GM21390 (cell line): Measurements from ENCODE around the gene SNCG.
"Not testable (repeated sequence)": the region's sequence is repeated elsewhere in the genome, so short reads cannot be mapped to it uniquely, and the experiment has no call there.

Experiments
- ATAC-seq: cut with Tn5 transposase; IDR thresholded peaks from one replicate; pipeline ENCODE4 v1.9.1; 2021; ENCODE audit not compliant: unreplicated experiment

SNCG gene

DNA sequence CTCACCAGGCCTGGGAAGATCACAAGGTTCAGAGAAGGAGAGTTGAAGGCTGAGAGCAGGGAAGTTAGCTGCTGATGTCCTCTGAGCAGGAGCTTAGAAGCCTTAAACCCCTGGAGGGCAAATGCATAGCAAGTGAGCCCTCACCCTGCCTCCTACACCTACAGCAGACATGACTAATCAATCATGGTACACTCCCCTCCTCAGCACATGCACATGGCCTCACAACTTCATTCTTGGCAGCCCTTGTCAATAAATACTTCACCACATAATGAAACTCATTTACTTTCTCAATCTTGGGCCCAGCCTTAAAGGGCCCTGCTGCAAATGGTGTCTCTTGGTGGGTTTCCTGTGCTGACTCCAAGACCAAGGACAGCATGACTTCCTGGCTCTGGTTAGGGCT, 13.9 kb upstream of the SNCG start:
- ATAC-seq: no peak

DNA sequence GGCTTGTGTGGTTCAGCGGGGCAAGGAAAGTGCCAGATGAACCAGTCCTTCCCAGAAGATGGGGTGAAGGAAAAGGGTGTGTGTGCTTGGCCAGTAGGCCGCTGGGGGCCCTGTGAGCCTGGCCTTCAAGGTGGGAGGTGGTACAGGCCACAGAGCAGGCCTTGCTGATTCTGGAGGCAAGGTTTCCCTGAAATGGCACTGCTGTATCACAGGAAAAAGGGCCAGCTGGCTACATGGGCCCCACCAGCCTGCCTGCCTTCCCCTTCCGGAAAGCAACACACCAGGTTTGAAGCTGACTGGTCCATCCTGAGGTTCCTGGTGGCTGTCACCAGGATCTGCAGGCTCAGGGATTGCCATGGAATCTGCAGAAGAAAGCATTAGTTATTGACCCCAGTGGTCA, 13.5 kb upstream of the SNCG start:
- ATAC-seq: no peak

DNA sequence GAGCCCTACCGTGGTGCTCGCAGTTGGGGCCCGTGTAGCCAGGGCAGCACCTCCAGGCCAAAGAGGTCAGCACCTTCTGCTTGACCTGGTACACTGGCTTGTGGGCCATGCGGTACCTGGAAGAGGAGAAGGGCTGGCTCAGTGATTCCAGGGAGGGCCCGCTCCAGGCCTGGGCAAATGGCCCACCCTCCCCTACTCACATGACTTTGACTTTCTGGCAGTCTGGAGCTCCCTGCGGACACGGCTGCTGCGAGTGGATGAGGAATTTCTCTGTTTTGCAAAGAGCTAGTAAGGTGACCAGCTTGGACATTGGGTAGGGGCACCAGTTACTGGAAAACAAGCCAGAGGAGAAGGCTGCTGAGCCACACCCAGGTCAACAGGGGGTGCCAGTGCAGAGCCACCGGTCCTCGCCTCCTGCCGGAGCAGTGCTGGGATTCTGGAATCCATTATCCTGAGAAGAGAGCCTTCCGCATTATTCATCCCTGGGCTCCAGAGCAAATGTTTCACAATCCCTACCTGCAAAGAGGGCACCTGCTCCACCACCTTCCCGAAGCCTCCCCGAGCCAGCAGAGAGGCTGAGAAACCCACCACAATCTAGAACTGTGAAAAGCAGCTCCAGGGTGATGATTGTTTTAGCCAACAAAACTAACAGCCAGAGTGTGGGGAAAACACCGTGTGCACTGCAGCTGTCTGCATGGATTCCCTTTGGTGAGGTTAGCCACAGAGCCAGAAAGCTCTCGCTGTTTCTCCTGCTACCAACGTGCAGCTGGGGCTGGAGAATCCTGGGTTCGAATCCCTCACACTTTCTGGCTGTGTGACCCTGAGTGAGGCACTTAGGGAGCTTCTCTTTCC, 12.8 kb upstream of the SNCG start:
- ATAC-seq: no peak

DNA sequence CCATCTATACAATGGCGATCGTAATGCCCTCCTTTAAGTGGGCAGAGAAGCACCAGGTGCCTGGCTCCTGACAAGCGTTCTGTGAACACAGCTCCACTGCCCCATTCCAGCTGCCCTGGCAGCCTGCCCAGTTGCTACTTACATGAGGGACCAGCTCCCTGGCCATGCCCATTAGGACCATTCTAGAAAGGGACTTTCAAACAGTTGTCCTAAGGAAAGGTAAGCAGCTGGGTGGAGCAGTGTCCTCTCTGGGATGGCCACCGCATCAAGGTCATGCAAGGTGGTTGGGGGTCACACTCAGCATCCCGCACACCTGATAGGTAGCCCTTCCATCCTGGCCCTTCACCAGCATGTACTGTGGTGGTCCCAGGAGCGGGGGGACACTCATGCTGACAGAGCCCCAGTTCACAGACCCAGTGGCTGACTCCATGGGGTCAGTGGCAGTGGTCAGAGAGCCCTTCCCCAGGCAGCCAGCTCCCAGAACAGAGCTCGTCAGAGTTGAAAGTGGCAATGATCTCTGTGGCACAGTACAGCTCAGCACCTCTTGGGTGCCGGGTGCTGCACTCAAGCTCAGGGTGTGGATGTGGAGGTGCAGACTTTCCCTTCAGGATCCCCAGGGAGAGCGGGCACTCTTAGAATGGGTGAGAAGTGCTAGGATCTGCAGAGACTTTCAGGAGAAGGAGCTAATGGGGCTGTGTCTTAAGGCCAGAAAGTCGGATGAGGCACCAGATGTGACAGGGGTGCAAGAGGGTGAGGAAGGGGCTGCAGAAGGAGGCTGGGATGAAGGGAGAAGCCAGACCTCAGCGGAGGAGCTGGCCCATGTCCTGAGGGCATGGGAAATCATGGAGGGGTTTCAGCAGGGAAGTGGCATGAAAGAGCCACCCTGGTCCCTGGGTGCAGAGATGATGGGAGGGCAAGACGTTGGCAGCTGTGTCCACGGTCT, 11.9 kb upstream of the SNCG start:
- no peak for ATAC-seq

GRCh38 chr10:86947806-86948205, 10.6 kb upstream of the SNCG start:
- ATAC-seq: not testable (repeated sequence)

DNA sequence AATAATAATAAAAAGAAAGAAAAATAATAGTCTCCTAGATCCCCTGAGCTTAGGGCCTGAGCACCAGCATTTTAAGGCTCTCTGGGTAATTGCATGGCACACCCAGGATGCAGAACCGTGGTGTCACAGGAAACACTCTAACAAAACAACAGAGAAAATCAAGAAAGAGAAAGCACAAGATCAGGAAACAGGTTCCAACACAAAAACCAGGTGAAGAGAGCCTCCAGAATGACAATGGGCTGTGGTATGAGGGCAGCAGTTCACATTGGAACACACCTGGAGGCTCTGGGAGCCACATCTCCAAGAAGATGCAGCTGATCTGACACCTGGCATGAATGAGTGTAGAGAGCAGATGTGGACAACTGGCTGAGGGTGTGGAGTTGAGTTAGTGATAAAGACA, 8.1 kb upstream of the SNCG start:
- ATAC-seq: no peak

- no peak for ATAC-seq
Measured at GRCh38 chr10:86951184-86951761, 7.1 kb upstream of the SNCG start.

DNA sequence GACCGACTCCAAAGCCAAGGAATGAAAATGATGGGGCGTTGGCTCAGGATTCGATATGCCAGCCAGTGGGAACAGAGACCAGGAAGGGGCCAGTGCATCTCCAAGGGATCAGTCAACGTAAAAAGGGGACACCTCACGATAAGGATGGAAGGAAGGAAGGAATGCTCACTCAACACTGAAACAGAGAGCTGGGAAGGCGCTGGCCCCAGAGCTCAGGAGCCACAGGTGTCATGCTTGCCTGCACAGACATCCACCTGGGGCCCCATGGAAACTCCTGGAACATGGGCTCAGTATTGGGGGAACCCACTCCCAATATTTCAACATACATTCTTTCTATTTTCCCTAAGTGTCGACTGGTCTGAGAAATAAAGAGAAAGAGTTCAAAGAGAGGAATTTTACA, 6.3 kb upstream of the SNCG start:
- ATAC-seq: no peak

DNA sequence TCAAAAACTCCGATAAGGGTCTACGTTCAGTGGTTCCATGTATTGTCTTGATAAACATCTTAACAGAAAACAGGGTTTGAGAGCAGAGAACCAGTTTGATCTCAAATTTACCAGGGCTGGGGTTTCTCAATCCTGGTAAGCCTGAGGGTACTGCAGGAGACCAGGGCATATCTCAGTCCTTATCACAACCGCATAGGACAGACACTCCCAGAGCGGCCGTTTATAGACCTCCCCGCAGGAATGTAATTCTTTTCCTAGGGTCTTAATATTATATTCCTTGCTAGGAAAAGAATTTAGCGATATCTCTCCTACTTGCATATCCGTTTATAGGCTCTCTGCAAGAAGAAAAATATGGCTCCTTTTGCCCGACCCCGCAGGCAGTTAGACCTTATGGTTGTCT, 5.7 kb upstream of the SNCG start:
- ATAC-seq: not testable (repeated sequence)

- ATAC-seq: no peak
Measured at GRCh38 chr10:86953747-86954680, 4.4 kb upstream of the SNCG start.

DNA sequence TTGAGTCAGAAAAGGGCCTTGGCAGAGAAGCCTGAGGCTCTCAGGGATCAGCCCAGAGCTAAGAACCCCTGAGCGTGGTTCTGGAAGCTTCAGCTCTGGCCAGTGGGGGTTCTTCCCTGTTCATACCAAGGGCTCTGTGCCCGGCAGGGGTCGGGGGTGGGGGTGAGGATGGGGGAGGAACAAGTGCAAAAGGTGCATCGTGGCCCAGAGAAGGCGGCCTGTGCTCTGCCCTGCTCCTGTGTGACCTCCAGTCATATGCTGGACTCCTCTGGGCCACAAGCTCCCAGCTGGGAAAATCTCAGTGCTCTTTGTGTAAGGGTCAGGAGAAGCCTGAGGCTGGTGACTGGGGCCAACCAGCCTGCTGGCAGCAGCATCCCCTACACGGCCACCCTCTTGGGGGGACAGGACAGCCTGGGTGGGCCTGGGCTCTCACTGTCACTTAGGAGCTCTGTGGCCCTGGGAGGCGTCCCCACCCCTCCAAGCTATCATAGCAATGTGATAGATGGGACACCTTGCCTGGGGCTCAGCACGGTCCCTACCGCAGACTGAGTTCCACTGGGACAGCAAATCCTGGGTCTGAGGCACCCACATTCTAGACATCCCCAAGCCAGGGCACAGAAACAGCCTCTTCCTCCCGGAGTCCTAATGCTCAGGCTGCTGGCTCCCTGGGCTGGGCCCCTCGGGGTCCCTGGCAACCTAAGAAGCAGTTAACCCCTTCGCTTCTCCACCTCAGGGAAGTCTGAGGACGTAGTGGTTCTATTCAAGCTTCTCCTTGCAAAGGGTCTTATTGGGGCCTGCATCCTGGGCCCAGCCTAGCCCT, 3.5 kb upstream of the SNCG start:
- no peak for ATAC-seq

DNA sequence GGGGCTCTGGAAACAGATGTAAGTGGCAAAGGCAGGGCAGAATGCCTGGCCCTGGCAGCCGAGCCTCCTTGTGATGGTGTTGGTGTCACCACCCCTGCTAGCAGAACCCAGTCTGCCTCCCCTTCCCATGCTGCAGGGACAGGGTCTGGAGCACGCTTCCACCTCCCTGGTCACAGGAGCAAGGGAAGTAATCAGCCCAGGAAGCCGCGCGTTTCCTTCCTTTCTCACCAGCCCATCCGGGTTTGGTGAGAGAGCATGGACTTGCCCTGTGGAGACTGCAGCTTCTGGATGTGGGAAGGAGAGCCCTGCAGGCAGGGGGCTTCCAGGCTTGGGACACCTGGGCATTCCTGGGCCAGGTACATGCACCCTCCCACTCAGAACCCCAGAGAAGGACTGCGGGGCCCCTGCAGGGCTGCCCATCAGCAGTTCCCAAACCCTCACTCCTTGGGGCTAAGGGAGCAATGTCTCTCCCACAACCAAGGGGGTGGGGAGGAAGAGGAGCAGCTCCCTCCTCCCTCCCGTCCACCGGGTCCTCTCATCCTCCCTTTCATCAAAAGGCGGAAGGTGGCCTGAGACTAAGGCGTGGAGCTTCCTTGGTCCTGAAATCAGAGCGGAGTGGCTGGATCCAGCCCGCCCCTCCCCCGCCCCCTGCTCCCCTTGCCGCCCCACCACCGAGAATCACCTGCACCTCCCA, 2.8 kb upstream of the SNCG start:
- no peak for ATAC-seq

- no peak for ATAC-seq
Measured at GRCh38 chr10:86956195-86956847, 2.1 kb upstream of the SNCG start.

DNA sequence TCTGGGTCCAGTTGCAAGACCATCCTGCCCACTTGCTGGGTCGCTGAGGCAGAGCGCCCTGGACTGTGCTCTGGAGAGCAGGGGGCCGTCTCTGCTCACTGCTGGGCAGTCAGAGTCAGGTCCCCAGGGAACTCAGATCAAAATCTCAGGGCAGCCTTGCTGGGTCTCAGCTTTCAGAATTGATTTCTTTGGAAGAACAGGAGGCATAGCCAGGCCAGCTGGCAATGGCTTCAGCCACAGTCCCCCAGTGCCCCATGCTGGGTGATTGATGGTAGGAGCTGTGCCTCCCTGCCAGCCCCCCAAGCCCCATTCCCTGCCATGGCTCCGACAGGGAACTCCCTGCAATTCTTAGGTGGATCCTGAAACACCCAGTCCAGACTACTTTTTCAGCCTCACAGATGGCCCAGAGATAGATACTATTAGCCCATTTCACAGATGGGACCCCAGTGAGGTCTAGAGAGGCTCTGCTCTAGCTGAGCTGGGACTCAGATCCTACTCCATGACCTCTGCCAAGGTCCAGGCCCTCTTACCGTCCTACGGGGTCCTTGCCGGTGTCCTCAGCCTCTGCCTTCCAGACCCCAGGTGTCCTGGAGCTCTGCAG, 1.5 kb upstream of the SNCG start:
- no peak for ATAC-seq

GRCh38 chr10:86957471-86958115, 806 bp upstream of the SNCG start, which contains the start of gene MMRN2:
TSS of gene MMRN2 (minus strand) at chr10:86957615. CDS start at chr10:86957541, 74 bp downstream.
- no peak for ATAC-seq

GRCh38 chr10:86958901-86959736, 720 bp downstream of the SNCG start:
- no peak for ATAC-seq

DNA sequence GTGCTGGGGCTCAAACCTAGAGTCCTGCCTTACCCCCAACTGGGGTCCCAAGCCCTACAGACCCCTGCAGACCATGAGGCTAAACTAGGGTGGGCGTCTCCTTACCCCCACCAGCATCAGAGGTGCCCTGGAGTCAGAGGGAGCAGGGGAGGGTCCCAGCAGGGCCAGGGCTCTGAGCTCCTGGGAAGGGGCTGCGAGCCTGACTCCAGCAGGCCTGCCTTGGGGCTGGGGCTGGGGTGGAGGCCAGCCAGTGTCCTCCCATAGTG, 1.3 kb downstream of the SNCG start:
- ATAC-seq: no peak
